ENCODE data around the gene PNMA8B.
"Not testable (repeated sequence)": the region's sequence is repeated elsewhere in the genome, so short reads cannot be mapped to it uniquely, and the experiment has no call there.

PNMA8B gene

GRCh38 chr19:46495786-46496099 lies at the start of gene PNMA8B:
Gene PNMA8B, minus strand, starts transcription at chr19:46495867. Its CDS starts 402 bp downstream, at chr19:46495465.
- Mint-ChIP-seq H3K4me3 (peak within 1 kb of the TSS; percentile 78), H3K36me3 (no peaks in the 10 kb centered on the region)

GRCh38 chr19:46544651-46545050 lies 49.0 kb upstream of the PNMA8B start:
- peaks cover 1% of the 10 kb centered on the region for H3K9me3 Mint-ChIP-seq
- peaks cover 2% of the 10 kb centered on the region for H3K27me3 Mint-ChIP-seq

More at GRCh38 chr19:46495786-46496099, at the start of gene PNMA8B:
- DNase-seq (ENCODE audit: low spot score in 2 of 2) (no peak), ATAC-seq (ENCODE audit: low read depth) (peak; percentile 63)
- peaks cover under 1% of the 10 kb centered on the region for H3K9me3 Mint-ChIP-seq
- no peak within 1 kb of the TSS for H3K27ac Mint-ChIP-seq
- peaks cover 33% of the 10 kb centered on the region for H3K27me3 Mint-ChIP-seq
- H3K4me1 Mint-ChIP-seq = peaks cover 16% of the 10 kb centered on the region

DNA sequence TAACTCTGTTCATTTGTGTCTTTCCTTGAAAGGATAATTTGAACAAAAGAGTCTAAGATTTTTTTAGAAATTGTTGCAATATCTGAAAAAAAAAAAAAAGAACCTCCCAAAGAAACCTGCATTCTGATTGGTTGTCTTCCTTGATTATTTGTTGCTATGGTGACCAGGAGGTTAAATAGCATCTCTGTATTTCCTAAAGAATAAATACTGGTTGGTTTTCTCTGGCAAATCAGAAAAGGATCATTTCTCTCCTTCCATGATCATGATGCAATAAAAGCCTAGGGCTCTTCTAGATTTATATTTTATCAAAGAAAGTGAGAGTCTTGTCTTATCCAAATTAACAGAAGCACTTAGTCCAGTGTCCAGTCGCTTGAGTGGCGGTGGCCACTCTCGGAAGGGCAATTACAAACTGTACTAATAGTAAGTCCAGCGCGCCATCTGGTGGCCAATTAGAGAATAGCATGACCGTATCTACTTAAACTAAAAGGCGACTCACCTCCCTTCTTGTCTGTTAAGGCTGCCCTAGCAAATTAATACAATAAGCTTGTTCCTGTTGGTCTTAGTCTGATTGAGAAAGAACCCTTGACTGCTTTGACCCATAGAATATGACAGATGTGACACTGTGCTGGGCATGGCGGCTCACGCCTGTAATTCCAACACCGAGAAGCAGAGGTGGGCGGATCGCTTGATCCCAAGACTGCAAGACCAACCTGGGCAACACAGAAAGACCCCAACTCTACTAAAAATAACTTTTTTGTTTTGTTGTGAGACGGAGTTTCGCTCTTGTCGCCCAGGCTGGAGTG lies 47.0 kb upstream of the PNMA8B start:
- H3K4me3 Mint-ChIP-seq = no peak overlapping the region
- no peaks in the 10 kb centered on the region for H3K9me3 Mint-ChIP-seq
- peaks cover under 1% of the 10 kb centered on the region for H3K4me1 Mint-ChIP-seq
- H3K36me3 Mint-ChIP-seq = no peaks in the 10 kb centered on the region
- peaks cover 2% of the 10 kb centered on the region for H3K27me3 Mint-ChIP-seq
- no peak overlapping the region for H3K27ac Mint-ChIP-seq
- ATAC-seq (ENCODE audit: low read depth) = peak; percentile 56
- DNase-seq (ENCODE audit: low spot score in 2 of 2) = peak; percentile 63

More at GRCh38 chr19:46544651-46545050, 49.0 kb upstream of the PNMA8B start:
- ATAC-seq (ENCODE audit: low read depth) (no peak), DNase-seq (ENCODE audit: low spot score in 2 of 2) (no peak)
- H3K36me3 Mint-ChIP-seq = no peaks in the 10 kb centered on the region
- H3K4me3 Mint-ChIP-seq = no peak overlapping the region
- no peaks in the 10 kb centered on the region for H3K4me1 Mint-ChIP-seq
- no peak overlapping the region for H3K27ac Mint-ChIP-seq

DNA sequence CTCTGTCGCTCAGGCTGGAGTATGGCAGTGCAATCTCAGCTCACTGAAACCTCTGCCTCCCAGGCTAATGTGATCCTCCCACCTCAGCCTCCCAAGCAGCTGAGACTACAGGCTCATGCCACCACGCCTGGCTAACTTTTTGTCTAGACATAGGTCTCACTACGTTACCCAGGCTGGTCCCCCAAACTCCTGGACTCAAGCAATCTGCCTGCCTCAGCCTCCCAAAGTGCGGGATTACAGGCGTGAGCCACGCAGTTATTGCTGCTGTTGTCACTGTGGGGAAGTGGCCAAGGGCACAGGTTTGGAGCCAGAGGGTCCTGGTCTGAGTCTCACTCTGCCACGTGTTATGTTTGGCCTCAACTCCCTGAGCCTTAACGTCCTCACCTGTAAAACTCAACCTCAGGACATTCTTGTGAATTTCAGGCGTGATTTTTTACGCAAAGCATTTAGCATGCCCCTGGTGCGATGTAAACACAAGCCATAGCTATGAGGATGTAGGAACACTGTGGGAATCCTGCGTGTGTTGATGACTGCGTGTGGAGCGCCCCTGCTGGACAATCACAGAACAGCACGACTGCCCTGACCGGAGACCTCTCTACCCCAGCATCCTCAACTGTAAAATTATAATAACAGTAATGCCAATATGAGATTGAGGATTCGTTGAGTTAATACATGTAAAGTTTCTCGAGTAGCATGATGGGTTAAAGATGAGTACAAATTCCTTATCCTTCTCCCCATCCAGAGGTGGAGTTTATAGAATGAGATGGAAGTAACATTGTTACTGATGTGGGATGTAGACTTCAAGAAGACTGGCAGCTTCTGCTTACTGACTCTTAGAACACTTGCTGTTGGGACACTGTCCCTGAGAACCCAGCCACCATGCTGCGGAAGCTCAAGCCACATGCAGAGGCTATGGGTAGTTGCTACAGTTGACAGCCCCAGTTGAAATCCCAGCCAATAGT lies 41.8 kb upstream of the PNMA8B start:
- DNase-seq (ENCODE audit: low spot score in 2 of 2) = peak; percentile 65
- Mint-ChIP-seq H3K4me3 (no peak overlapping the region), H3K27ac (no peak overlapping the region), H3K4me1 (peaks cover 4% of the 10 kb centered on the region), H3K36me3 (no peaks in the 10 kb centered on the region), H3K27me3 (peaks cover 5% of the 10 kb centered on the region), H3K9me3 (no peaks in the 10 kb centered on the region)
- peak; percentile 77 for ATAC-seq (ENCODE audit: low read depth)

DNA sequence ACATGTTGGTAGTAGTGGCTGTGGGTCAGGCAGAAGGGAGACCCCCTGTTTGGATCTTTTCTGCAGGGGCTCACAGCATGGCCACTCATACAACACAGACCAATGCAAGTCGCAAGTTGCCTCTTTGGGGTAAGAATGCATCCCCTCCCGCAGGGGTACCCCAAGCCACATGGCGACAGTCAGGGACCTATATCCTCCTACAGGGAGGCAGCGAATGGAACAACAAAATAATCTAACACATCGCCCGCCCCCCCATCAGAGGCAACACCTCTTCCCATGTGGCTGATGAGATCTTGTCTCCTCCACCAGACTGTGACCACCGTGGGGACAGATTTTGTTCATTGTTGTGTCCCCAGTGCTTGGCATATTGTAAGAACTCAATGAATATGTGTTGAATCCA lies 40.7 kb upstream of the PNMA8B start:
- Mint-ChIP-seq H3K27me3 (peaks cover 5% of the 10 kb centered on the region), H3K4me1 (peaks cover 4% of the 10 kb centered on the region), H3K9me3 (no peaks in the 10 kb centered on the region), H3K4me3 (no peak overlapping the region), H3K27ac (no peak overlapping the region), H3K36me3 (no peaks in the 10 kb centered on the region)
- no peak for DNase-seq (ENCODE audit: low spot score in 2 of 2)
- no peak for ATAC-seq (ENCODE audit: low read depth)

DNA sequence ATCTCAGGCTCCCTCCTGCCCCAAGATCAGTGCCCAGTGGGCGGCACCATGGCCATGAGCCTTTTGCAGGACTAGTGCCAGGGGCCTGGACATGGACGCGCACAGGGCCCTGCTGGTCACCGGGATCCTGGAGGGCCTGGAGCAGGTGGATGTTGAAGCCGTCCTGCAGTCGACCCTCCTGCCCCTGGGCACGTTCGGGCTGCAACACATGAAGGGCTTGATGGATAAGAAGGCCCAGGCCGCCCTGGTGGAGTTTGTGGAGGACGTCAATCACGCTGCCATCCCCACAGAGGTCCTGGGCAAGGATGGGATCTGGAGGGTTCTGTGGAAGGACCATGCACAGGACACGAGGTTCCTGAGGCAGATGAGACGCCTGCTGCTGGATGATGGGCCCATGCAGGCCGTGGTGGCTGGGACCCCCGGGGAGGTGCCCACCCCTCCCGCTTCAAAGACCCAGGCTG lies 38.0 kb upstream of the PNMA8B start:
- H3K4me1 Mint-ChIP-seq = peaks cover 18% of the 10 kb centered on the region
- no peak overlapping the region for H3K4me3 Mint-ChIP-seq
- H3K27me3 Mint-ChIP-seq = peaks cover 20% of the 10 kb centered on the region
- H3K36me3 Mint-ChIP-seq = no peaks in the 10 kb centered on the region
- no peak overlapping the region for H3K27ac Mint-ChIP-seq
- DNase-seq (ENCODE audit: low spot score in 2 of 2) = no peak
- ATAC-seq (ENCODE audit: low read depth) = no peak
- no peaks in the 10 kb centered on the region for H3K9me3 Mint-ChIP-seq

DNA sequence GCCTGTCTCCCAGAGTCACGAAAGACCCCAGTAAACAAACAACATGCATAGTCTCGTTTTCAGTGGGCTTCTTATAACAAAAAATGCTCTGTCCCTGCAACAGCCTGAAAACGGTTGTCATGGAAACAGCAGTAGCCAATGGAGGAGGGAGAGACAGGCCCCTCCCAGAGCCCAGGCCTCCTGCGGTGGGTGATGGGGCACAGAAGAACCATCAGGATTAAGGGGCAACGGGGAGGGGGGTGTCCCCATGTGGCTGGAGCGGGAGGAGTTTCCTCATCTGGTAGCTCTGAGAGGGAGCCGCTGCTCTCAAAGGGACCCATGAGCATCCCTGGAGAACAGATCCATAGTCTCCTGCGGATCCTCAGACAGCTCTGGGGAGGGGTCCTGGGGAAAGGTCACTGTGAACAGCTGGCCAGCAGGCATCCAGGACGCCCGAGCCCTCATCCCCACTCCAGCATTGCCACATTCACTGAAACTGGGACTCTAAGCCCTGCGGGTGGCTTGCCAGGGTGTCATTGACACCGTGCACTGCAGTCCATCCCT lies 37.5 kb upstream of the PNMA8B start:
- H3K36me3 Mint-ChIP-seq = no peaks in the 10 kb centered on the region
- no peak overlapping the region for H3K4me3 Mint-ChIP-seq

DNA sequence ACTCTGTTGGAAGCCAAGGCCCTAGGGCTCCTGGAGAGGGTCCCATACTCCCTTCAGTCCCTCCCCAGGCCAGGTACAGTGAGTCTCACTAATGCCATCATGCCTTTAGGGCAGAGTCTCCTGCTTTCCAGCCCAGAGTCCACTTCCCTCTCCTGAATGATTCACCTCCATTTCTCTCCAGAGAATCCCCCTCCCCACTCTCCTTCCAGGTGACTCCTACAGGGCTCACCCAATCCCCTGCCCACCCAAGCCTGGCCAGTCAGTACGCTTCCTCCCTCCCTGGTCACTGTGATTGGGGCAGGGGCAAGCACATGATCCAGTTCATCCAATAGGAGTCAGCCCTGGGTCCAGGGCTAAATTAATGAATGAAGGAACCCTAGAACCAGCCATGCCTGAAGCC lies 35.0 kb upstream of the PNMA8B start:
- Mint-ChIP-seq H3K4me3 (no peak overlapping the region), H3K9me3 (no peaks in the 10 kb centered on the region), H3K36me3 (no peaks in the 10 kb centered on the region), H3K4me1 (peaks cover 14% of the 10 kb centered on the region), H3K27me3 (peaks cover 22% of the 10 kb centered on the region), H3K27ac (no peak overlapping the region)
- DNase-seq (ENCODE audit: low spot score in 2 of 2) (no peak), ATAC-seq (ENCODE audit: low read depth) (peak; percentile 42)

More for the DNA sequence above, 37.5 kb upstream of the PNMA8B start:
- peaks cover 24% of the 10 kb centered on the region for H3K27me3 Mint-ChIP-seq
- H3K9me3 Mint-ChIP-seq = no peaks in the 10 kb centered on the region
- no peak for ATAC-seq (ENCODE audit: low read depth)
- no peak overlapping the region for H3K27ac Mint-ChIP-seq
- no peak for DNase-seq (ENCODE audit: low spot score in 2 of 2)
- peaks cover 18% of the 10 kb centered on the region for H3K4me1 Mint-ChIP-seq

DNA sequence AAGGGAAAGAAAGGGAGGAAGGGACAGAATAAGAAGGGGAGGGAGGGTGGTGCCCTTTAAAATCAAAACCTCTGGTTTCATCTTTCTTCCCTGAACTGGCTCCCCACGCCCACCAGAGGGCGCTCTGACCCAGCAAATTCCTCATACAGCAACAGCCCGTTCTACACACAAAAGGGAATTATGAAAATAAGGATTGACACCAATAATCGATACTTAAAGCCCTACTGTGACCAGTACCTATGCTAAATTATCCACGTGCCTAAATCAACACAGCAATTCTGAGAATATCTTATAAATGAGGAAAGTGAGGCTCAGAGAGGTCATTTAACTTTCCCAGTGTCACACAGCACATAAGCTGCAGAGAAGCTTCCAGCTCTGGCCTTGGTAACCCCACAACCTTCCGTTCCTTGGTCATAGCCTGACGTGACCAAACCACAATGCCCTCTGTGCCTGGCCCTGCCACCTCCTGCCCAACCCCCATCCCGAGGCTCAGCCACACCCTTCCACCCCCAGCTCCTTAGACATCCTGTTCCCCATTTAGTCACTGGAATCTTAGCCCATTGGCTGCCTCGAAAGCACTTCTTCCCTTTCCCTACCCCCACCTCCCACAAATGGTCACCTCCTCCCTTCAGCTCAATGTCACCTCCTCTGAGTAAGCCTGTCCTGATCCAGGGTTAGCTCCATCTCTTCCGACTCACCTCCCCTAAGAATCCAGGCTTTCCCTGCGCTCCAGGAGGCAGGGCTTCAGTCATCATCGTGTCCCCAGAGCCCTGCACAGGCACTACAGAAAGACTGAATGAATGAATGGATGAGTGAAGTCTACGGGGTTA lies 34.2 kb upstream of the PNMA8B start:
- H3K4me3 Mint-ChIP-seq = no peak overlapping the region
- H3K36me3 Mint-ChIP-seq = no peaks in the 10 kb centered on the region
- H3K27ac Mint-ChIP-seq = no peak overlapping the region
- H3K9me3 Mint-ChIP-seq = no peaks in the 10 kb centered on the region
- peak; percentile 74 for ATAC-seq (ENCODE audit: low read depth)
- DNase-seq (ENCODE audit: low spot score in 2 of 2) = peak; percentile 69 to 72
- peaks cover 22% of the 10 kb centered on the region for H3K27me3 Mint-ChIP-seq
- H3K4me1 Mint-ChIP-seq = peaks cover 14% of the 10 kb centered on the region

DNA sequence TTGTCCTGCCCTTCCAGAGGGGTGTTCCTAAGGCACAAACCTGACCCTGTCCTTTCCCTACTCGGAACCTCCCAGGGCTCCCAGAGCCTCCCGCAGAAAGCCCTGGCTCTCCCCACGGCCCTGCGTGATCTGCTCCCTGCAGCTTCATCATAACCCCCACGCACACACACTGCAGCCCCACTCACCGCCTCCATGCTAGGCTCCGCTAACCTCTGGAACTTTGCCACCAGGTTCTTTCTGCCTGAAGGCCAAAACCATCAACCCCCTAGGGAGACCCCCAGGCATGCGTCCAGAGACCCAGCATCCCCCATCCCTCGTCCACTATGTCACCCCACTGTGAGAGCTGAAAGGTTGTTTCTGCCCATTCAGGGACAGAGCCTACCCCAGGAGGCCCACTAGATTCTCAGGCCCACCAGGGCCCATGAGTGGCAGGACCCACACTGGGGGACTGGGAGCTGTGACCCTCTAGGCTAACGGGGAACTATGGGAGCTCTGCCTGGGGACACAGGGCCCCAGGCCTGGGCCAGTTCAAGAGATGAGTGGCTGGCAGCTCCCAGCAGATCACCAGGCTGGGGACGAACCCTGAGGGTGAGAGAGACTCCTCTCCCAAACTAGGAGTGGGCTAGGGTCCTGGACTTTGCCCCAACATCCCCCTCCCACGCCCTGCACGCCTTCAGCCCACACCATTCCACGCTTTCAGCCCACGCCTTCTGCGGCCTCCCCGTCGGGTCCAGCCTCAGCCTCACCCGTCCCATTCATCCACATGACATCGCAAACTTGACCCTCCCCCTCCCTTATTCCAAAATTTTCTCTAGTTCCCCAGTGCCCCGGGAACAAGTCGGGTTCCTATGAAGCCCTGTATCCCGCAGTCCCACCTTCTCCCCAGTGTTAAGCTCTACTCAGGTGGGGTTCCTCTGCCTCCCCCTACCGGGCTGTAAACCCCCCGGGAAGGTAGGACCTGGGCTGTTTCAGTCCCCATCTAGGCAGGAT lies 33.2 kb upstream of the PNMA8B start:
- no peak for ATAC-seq (ENCODE audit: low read depth)
- Mint-ChIP-seq H3K27me3 (peaks cover 22% of the 10 kb centered on the region), H3K4me1 (peaks cover 14% of the 10 kb centered on the region), H3K27ac (no peak overlapping the region), H3K4me3 (no peak overlapping the region), H3K36me3 (no peaks in the 10 kb centered on the region), H3K9me3 (no peaks in the 10 kb centered on the region)
- DNase-seq (ENCODE audit: low spot score in 2 of 2) = no peak

DNA sequence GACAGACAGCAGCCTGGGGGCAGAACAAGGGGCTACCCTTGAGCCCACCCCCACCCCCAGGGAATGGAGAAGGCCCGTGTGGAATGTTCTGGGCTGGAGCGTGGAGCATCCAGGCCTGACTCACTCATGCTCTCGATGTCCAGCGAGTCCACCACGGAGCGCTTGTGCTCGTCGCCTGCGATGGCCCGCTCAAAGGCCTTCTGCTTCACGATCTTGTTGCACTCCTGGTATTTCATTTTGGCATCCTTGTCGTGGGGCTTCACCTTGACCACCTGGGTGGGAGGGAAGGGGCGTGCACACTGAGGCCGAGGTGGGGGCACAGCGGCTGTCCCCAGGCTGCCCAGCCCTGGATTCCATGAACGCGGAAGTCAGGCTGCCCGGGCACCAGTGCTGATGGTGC lies 31.1 kb upstream of the PNMA8B start:
- H3K27ac Mint-ChIP-seq; H3K4me3 Mint-ChIP-seq; H3K9me3 Mint-ChIP-seq; DNase-seq (ENCODE audit: low spot score in 2 of 2); H3K36me3 Mint-ChIP-seq; ATAC-seq (ENCODE audit: low read depth): not testable (repeated sequence)
- Mint-ChIP-seq H3K4me1 (peaks cover 19% of the 10 kb centered on the region), H3K27me3 (peaks cover 22% of the 10 kb centered on the region)

- Mint-ChIP-seq H3K4me3 (no peak overlapping the region), H3K27me3 (peaks cover 10% of the 10 kb centered on the region), H3K9me3 (no peaks in the 10 kb centered on the region), H3K36me3 (no peaks in the 10 kb centered on the region), H3K27ac (no peak overlapping the region), H3K4me1 (peaks cover 6% of the 10 kb centered on the region)
- no peak for DNase-seq (ENCODE audit: low spot score in 2 of 2)
- no peak for ATAC-seq (ENCODE audit: low read depth)
These were observed 28.6 kb upstream of the PNMA8B start for GRCh38 chr19:46524308-46524707.

Data from memory B cell (primary cell).